ENCODE results near the gene UBP1. TPM values are rescaled to one million over a fixed set of nuclear protein-coding genes. Genes with fewer than 3 reads are reported as not detected.

UBP1 gene
- polyA plus RNA-seq, 1 of the 3 experiments (the other 2 are of a cell fraction), result 45.5 TPM

- DNase-seq, result no peak
- Histone ChIP-seq H2AFZ (ENCODE audit: low read depth) (no peak overlapping the region), H4K20me1 (ENCODE audit: insufficient read depth) (no peaks in the 10 kb centered on the region), H3K9ac (no peak overlapping the region), H3F3A (replicated peaks; ENCODE audit: insufficient read depth) (peaks cover 12% of the 10 kb centered on the region), H3K36me3 (replicated peaks in 1 of 2; ENCODE audit: control insufficient read depth in 1 of 2, insufficient read depth in 2 of 2, low read length in 1 of 2) (peaks cover 45 to 59% of the 10 kb centered on the region in 2 experiments), H3K27me3 (ENCODE audit: insufficient read depth) (no peaks in the 10 kb centered on the region), H3K9me2 (no peaks in the 10 kb centered on the region), H3K27ac (ENCODE audit: low read depth in 2 of 2, low read length in 1 of 2) (no peak overlapping the region), H3K4me1 (ENCODE audit: control insufficient read depth in 1 of 2, insufficient read depth in 2 of 2, low read depth in 1 of 2, low read length in 1 of 2) (peaks cover 0 to 3% of the 10 kb centered on the region in 2 experiments; a peak in 1 of 4 replicates), H3K9me3 (no peaks in the 10 kb centered on the region), H3K4me3 (ENCODE audit: low read depth in 2 of 2, low read length in 1 of 2) (no peak overlapping the region), H3K4me2 (no peak overlapping the region), H3K79me2 (ENCODE audit: insufficient read depth) (no peaks in the 10 kb centered on the region; the same call in 1 of the 2 replicates)
- POLR2A ChIA-PET, result no interaction called here
- CTCF ChIA-PET, result interaction anchor here (4.6 kb wide), 1 partner anchor 246 kb away, joined by 21 read pairs; no protein-coding TSS in a partner anchor
- no peak for TF ChIP-seq REST (IDR thresholded peaks at IDR 0.05; ENCODE audit: low read depth, low read length)
- 0 out of 2 replicates have a peak, but pooled peaks have one; percentile 4 for TF ChIP-seq RAD21 (IDR thresholded peaks at IDR 0.05; ENCODE audit: low read length)
- TF ChIP-seq TAF1 (IDR thresholded peaks at IDR 0.05; ENCODE audit: borderline replicate concordance, low read depth, low read length), result no peak
- TF ChIP-seq USF2 (IDR thresholded peaks at IDR 0.05; ENCODE audit: borderline replicate concordance, low read depth, low read length), result no peak
- TF ChIP-seq SMC3 (IDR thresholded peaks at IDR 0.05; ENCODE audit: low read depth, low read length), result no peak
- no peak for TF ChIP-seq FOXJ3 (CRISPR knock-in tag; IDR thresholded peaks at IDR 0.05)
- 93% methylated on average over 3 of the region's 3 CpGs for WGBS (ENCODE audit: low lambda C conversion rate)
Measured at GRCh38 chr3:33377489-33377888, 62.7 kb downstream of the UBP1 start.

- no peak overlapping the region for H2AFZ ChIP-seq (ENCODE audit: low read depth)
- peaks cover 4% of the 10 kb centered on the region for H3F3A ChIP-seq (replicated peaks; ENCODE audit: insufficient read depth)
- H3K27ac ChIP-seq (ENCODE audit: low read depth in 2 of 2, low read length in 1 of 2), result no peak overlapping the region
- H4K20me1 ChIP-seq (ENCODE audit: insufficient read depth), result no peaks in the 10 kb centered on the region
- TF ChIP-seq CHD2 (IDR thresholded peaks at IDR 0.05; ENCODE audit: low read length, partially characterized antibody), result no peak
- TF ChIP-seq RFX5 (IDR thresholded peaks at IDR 0.05; ENCODE audit: low read length), result no peak
- no peak for TF ChIP-seq TAF1 (IDR thresholded peaks at IDR 0.05; ENCODE audit: borderline replicate concordance, low read depth, low read length)
- no peak for TF ChIP-seq POLR2AphosphoS5 (IDR thresholded peaks at IDR 0.05; ENCODE audit: low read depth, low read length)
- no peak for TF ChIP-seq ELF1 (IDR thresholded peaks at IDR 0.05)
- no peak for TF ChIP-seq GATA2 (CRISPR knock-in tag; IDR thresholded peaks at IDR 0.05)
- peaks cover 0 to 3% of the 10 kb centered on the region in 2 experiments; a peak in 1 of 4 replicates for H3K4me1 ChIP-seq (ENCODE audit: control insufficient read depth in 1 of 2, insufficient read depth in 2 of 2, low read depth in 1 of 2, low read length in 1 of 2)
- no peaks in the 10 kb centered on the region for H3K9me2 ChIP-seq
- no peaks in the 10 kb centered on the region for H3K27me3 ChIP-seq (ENCODE audit: insufficient read depth)
- no peak for DNase-seq
- H3K4me2 ChIP-seq, result no peak overlapping the region
- H3K9ac ChIP-seq, result no peak overlapping the region
- WGBS (ENCODE audit: low lambda C conversion rate), result 61% methylated on average over 6 of the region's 6 CpGs
- H3K79me2 ChIP-seq (ENCODE audit: insufficient read depth), result no peaks in the 10 kb centered on the region; the same call in 1 of the 2 replicates
- ChIA-PET POLR2A (interaction anchor here (1.0 to 2.5 kb wide), 2 partner anchors 21 to 241 kb away, joined by 4 to 7 read pairs; no protein-coding TSS in a partner anchor), CTCF (interaction anchor here (0.6 to 5.4 kb wide), 84 partner anchors 8 to 639 kb away, joined by 3 to 221 read pairs (median 4); partner anchors contain the start of gene FBXL2)
- peaks cover 5% of the 10 kb centered on the region; the same call in 1 of the 2 replicates for H3K9me3 ChIP-seq
- H3K4me3 ChIP-seq (ENCODE audit: low read depth in 2 of 2, low read length in 1 of 2), result no peak overlapping the region; a peak in 1 of 4 replicates
- H3K36me3 ChIP-seq (replicated peaks in 1 of 2; ENCODE audit: control insufficient read depth in 1 of 2, insufficient read depth in 2 of 2, low read length in 1 of 2), result peaks cover 27 to 52% of the 10 kb centered on the region in 2 experiments
Measured at GRCh38 chr3:33373082-33373437, 67.1 kb downstream of the UBP1 start.
